Measurements from ENCODE around the gene CST6. TPM values are rescaled to one million over a fixed set of nuclear protein-coding genes. Genes with fewer than 3 reads are reported as not detected.

CST6 gene
- total and polyA plus RNA-seq, 2 experiments from 2014 or later, result 3.0 to 9.4 TPM

DNA sequence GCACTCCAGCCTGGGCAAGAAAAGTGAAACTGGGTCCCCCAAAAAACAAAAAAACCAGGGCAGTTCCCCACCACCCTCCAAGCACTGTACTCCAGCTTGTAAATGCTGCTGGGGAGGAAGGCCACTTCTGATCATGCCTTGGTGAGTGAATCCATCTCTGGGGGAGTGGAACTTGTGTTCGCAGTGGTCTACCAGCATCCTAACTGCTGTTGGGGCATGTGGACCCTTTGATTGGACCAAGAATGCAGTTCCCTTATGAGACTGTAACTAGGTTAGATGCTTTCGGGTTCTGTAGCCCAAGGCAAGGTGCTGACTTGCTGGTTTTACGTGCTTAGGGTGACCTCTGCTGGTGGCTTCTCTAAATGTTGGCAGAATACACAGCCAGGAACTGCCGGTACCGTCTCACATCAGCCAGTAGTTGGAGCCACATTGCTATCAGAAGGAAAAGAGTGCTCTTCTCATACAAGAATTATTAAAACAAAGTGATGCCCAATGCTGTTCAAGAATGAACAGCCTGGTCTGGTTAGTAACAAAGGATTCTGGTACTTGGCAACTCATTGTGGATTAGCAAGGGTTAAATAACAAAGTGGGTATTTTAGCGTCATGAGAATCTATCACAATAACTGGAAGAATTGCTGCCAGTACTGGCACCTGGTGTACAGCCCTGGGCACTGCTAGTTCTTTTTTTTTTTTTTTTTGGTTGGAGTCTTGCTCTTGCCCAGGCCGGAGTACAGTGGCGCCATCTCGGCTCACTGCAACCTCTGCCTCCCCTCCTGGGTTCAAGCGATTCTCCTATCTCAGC, 22.8 kb upstream of the CST6 start:
- H3K9me3 ChIP-seq (ENCODE audit: low read depth), result no peaks in the 10 kb centered on the region
- H3K4me3 ChIP-seq, result no peak overlapping the region
- no peaks in the 10 kb centered on the region for H3K9me2 ChIP-seq (replicated peaks; ENCODE audit: insufficient read depth)
- H3K79me2 ChIP-seq, result no peaks in the 10 kb centered on the region
- no peaks in the 10 kb centered on the region for H4K20me1 ChIP-seq (ENCODE audit: insufficient read depth, poor library complexity, severe bottlenecking)
- H3K27ac ChIP-seq, result no peak overlapping the region
- H3K4me1 ChIP-seq (ENCODE audit: insufficient read depth), result no peaks in the 10 kb centered on the region
- TF ChIP-seq EZH2 (IDR thresholded peaks at IDR 0.05; ENCODE audit: borderline replicate concordance) (no peak), EZH2phosphoT487 (IDR thresholded peaks at IDR 0.05; ENCODE audit: low read depth, severe bottlenecking, unreplicated experiment) (no peak)
- TF ChIP-seq, protein P1, sequence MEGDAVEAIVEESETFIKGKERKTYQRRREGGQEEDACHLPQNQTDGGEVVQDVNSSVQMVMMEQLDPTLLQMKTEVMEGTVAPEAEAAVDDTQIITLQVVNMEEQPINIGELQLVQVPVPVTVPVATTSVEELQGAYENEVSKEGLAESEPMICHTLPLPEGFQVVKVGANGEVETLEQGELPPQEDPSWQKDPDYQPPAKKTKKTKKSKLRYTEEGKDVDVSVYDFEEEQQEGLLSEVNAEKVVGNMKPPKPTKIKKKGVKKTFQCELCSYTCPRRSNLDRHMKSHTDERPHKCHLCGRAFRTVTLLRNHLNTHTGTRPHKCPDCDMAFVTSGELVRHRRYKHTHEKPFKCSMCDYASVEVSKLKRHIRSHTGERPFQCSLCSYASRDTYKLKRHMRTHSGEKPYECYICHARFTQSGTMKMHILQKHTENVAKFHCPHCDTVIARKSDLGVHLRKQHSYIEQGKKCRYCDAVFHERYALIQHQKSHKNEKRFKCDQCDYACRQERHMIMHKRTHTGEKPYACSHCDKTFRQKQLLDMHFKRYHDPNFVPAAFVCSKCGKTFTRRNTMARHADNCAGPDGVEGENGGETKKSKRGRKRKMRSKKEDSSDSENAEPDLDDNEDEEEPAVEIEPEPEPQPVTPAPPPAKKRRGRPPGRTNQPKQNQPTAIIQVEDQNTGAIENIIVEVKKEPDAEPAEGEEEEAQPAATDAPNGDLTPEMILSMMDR (IDR thresholded peaks at IDR 0.05; ENCODE audit: poor library complexity), result peak; percentile 99
- H3K27me3 ChIP-seq, result no peaks in the 10 kb centered on the region
- no peaks in the 10 kb centered on the region for H3K36me3 ChIP-seq (replicated peaks; ENCODE audit: insufficient read depth, low read depth)
- H2AFZ ChIP-seq, result no peak overlapping the region
- DNase-seq (ENCODE audit: low spot score), result peak; percentile 95
- 44% methylated on average over 10 of the region's 10 CpGs for WGBS (ENCODE audit: low lambda C conversion rate, missing lambda C conversion rate)
- H3K4me2 ChIP-seq, result no peak overlapping the region

DNA sequence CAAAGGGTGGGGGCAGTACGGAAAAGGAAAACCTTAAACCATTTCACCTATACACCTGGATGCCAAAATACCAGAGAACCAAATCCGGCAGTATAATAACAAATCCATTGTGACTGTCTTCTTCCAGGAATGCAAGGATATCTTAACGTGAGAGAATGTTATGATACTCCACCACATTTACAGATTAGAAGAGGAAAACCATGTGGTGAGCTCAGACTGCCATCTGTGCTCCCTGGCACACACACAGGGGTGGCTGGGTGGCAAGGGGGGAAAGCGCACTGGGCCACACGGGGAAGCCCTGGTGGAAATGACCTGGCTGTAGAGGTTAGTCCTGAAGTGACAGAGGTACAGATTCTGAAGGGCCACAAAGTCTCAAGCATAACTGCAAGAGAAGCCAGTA, 19.8 kb upstream of the CST6 start:
- WGBS (ENCODE audit: low lambda C conversion rate, missing lambda C conversion rate), result 93% methylated on average over 5 of the region's 5 CpGs
- no peak overlapping the region for H3K27ac ChIP-seq
- no peaks in the 10 kb centered on the region for H3K36me3 ChIP-seq (replicated peaks; ENCODE audit: insufficient read depth, low read depth)
- no peak for DNase-seq (ENCODE audit: low spot score)
- H4K20me1 ChIP-seq (ENCODE audit: insufficient read depth, poor library complexity, severe bottlenecking), result no peaks in the 10 kb centered on the region
- TF ChIP-seq, protein P1 (IDR thresholded peaks at IDR 0.05; ENCODE audit: poor library complexity), result no peak
- no peak for TF ChIP-seq EZH2 (IDR thresholded peaks at IDR 0.05; ENCODE audit: borderline replicate concordance)
- no peak for TF ChIP-seq EZH2phosphoT487 (IDR thresholded peaks at IDR 0.05; ENCODE audit: low read depth, severe bottlenecking, unreplicated experiment)
- H3K9me2 ChIP-seq (replicated peaks; ENCODE audit: insufficient read depth), result no peaks in the 10 kb centered on the region
- H3K9me3 ChIP-seq (ENCODE audit: low read depth), result no peaks in the 10 kb centered on the region
- H3K27me3 ChIP-seq, result no peaks in the 10 kb centered on the region
- H3K4me1 ChIP-seq (ENCODE audit: insufficient read depth), result no peaks in the 10 kb centered on the region
- no peaks in the 10 kb centered on the region for H3K79me2 ChIP-seq
- no peak overlapping the region for H2AFZ ChIP-seq
- no peak overlapping the region for H3K4me2 ChIP-seq
- H3K4me3 ChIP-seq, result no peak overlapping the region

DNA sequence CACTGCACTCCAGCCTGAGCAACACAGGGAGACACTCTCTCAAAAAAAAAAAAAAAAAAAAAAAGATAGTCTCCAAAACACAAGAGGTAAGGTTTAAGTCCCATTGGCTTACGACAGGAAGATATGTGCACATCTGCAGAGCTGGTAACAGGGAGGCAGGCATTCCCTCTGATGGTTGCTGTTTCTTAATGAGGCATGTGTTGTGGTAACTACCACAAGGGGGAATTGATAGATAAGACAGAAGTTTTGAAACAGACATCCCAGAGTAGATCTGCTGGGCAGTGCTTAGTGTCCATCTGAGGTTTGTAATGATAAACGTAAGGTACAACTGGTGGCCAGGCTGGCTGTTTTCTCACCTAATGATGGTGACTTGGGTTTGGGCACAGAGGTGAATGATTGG, 14.5 kb upstream of the CST6 start:
- TF ChIP-seq EZH2 (IDR thresholded peaks at IDR 0.05; ENCODE audit: borderline replicate concordance) (no peak), EZH2phosphoT487 (IDR thresholded peaks at IDR 0.05; ENCODE audit: low read depth, severe bottlenecking, unreplicated experiment) (no peak)
- TF ChIP-seq, protein P1 (IDR thresholded peaks at IDR 0.05; ENCODE audit: poor library complexity), result no peak
- Histone ChIP-seq H3K4me1 (ENCODE audit: insufficient read depth) (no peaks in the 10 kb centered on the region), H3K9me3 (ENCODE audit: low read depth) (no peaks in the 10 kb centered on the region), H3K4me3 (no peak overlapping the region), H3K27ac (no peak overlapping the region), H3K27me3 (no peaks in the 10 kb centered on the region), H3K79me2 (peaks cover 28% of the 10 kb centered on the region), H3K36me3 (replicated peaks; ENCODE audit: insufficient read depth, low read depth) (no peaks in the 10 kb centered on the region), H4K20me1 (ENCODE audit: insufficient read depth, poor library complexity, severe bottlenecking) (no peaks in the 10 kb centered on the region), H3K9me2 (replicated peaks; ENCODE audit: insufficient read depth) (no peaks in the 10 kb centered on the region), H2AFZ (no peak overlapping the region), H3K4me2 (no peak overlapping the region)
- DNase-seq (ENCODE audit: low spot score), result no peak
- 97% methylated on average over 2 of the region's 2 CpGs for WGBS (ENCODE audit: low lambda C conversion rate, missing lambda C conversion rate)
